ENCODE data around the gene TSSC4. TPM values are rescaled to one million over a fixed set of nuclear protein-coding genes. Genes with fewer than 3 reads are reported as not detected.

TSSC4 gene
- total and polyA plus RNA-seq, 4 donors: 16.4 to 50.9 (median 45.8) TPM

DNA sequence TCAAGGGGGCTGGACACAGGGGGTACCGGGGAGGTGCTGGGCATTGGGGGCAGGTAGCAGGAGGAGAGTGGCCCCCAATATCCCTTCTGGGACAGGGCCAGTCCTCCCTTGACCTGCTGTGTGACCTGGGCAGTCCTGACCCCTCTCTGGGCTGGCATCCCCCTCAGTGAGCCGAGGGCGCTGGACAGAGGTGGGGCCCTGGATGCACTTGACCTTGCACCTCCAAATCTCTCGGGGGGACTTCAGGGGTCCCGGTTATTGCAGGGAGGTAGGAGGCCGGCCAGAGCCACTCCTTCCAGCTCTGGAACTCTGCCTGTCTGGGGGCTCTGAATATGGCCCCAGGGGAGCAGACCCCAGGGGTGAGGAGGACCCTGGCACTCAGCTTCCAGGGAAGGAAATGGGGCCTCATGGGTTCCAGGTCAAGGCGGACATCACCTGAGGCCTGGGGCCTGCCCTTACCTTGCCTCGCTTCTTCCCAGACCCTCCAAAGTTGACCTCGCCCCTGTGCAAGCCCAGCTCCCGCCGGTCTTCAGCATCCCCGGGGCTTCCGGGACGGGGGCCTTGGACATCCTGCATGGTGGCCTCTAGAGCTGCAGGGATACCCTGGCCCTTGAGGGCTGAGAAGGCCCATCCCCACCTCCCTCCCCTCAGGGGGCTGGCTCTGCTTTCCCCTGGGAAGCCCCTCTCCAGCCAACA lies 22.1 kb downstream of the TSSC4 start:
- Histone ChIP-seq H3K36me3 (ENCODE audit: control insufficient read depth, insufficient read depth, low read length) (no peaks in the 10 kb centered on the region), H3K27me3 (ENCODE audit: control insufficient read depth, insufficient read depth, low read length) (no peaks in the 10 kb centered on the region), H3K27ac (ENCODE audit: low read depth, low read length) (no peak overlapping the region), H3K4me1 (ENCODE audit: control insufficient read depth, insufficient read depth, low read length) (peaks cover 21% of the 10 kb centered on the region), H3K9me3 (ENCODE audit: control insufficient read depth, insufficient read depth, low read length) (no peaks in the 10 kb centered on the region), H3K4me3 (ENCODE audit: low read depth, low read length) (no peak overlapping the region)
- WGBS (ENCODE audit: insufficient coverage): 88% methylated on average over 14 of the region's 14 CpGs
- no peak for DNase-seq (ENCODE audit: low read depth in 4 of 6, low spot score in 6 of 6)

DNA sequence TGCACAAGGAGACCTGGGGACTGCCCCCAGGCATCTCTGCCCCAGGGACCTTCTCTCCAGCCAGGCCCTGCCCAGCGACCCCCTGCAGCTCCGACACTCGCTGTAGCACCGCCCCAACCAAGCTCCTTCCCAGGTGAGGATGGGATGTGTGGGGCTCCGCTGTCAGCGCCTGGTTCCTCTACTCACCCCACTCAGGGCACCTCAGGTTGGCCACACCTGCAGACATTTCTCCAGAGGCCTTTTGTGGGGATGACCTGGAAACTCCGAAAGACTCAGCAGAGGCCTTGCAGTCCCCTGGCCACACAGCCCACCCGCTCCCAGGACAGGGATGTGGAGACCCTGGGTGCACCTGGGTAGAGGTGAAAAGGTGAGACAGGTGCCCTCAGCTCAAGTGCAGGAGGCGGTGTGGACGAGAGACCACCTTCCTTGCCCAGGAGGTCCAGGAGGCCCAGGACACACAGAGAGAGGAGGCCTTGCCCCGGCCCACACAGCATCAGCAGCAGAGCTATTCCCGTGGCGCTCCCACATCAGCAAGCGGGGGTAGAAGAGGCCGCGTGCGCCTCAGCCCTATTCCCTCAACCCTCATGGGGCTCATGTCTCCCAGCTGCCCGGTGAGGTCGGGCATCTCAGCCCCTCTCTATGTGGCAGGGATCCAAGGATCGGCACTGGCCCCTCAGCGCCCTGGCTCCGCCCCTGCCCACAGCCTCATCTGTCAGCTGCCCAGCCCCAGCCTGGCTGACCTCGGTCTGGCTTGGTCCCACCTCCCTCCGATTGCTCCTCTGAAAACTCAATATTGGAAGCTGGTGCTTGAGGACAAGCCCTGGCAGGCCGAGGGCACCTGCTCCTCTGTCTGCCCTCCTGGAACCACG lies 22.8 kb downstream of the TSSC4 start:
- WGBS (ENCODE audit: insufficient coverage): 69% methylated on average over 19 of the region's 26 CpGs
- Histone ChIP-seq H3K27me3 (ENCODE audit: control insufficient read depth, insufficient read depth, low read length) (no peaks in the 10 kb centered on the region), H3K27ac (ENCODE audit: low read depth, low read length) (no peak overlapping the region)

DNA sequence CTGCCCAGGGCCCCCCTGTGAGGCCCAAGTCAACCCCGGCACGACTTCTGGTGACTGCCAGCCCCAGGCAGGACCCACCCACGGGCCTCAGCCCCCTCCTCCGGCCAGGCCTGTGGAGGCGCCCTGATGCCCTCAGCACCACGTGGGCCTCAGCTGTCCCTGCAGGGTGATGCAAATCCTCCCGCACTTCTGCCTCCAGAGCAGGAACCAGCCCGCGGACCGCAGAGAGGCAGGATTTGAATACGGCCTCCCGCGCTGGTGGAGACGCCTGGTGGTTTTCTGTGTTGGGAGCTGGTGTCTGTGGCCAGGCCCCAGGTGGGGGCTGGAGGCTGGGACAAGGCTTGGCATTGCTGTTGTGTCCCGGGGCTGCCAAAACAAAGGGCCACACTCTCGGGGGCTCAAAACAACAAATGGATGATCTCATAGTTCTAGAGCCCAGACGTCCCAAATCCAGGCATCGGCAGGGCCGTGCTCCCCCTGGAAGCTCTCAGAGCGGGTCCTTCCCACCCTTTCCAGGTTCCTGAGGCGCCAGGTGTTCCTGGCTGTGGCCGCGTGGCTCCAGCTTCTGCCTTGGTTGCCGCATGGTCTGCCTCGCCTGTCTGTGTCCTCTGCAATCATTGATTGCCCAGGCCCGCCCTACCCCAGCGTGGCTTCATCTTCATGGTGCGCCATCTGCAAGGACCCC lies 24.4 kb downstream of the TSSC4 start:
- Histone ChIP-seq H3K4me1 (ENCODE audit: control insufficient read depth, insufficient read depth, low read length) (peaks cover 14% of the 10 kb centered on the region), H3K9me3 (ENCODE audit: control insufficient read depth, insufficient read depth, low read length) (no peaks in the 10 kb centered on the region), H3K4me3 (ENCODE audit: low read depth, low read length) (no peak overlapping the region), H3K27ac (ENCODE audit: low read depth, low read length) (no peak overlapping the region), H3K27me3 (ENCODE audit: control insufficient read depth, insufficient read depth, low read length) (no peaks in the 10 kb centered on the region), H3K36me3 (ENCODE audit: control insufficient read depth, insufficient read depth, low read length) (no peaks in the 10 kb centered on the region)
- DNase-seq (ENCODE audit: low read depth in 4 of 6, low spot score in 6 of 6): no peak
- 81% methylated on average over 28 of the region's 28 CpGs for WGBS (ENCODE audit: insufficient coverage)

More for the DNA sequence above, 22.8 kb downstream of the TSSC4 start:
- no peak for DNase-seq (ENCODE audit: low read depth in 4 of 6, low spot score in 6 of 6)
- H3K9me3 ChIP-seq (ENCODE audit: control insufficient read depth, insufficient read depth, low read length): no peaks in the 10 kb centered on the region
- H3K4me3 ChIP-seq (ENCODE audit: low read depth, low read length): no peak overlapping the region
- H3K36me3 ChIP-seq (ENCODE audit: control insufficient read depth, insufficient read depth, low read length): no peaks in the 10 kb centered on the region
- H3K4me1 ChIP-seq (ENCODE audit: control insufficient read depth, insufficient read depth, low read length): peaks cover 21% of the 10 kb centered on the region

DNA sequence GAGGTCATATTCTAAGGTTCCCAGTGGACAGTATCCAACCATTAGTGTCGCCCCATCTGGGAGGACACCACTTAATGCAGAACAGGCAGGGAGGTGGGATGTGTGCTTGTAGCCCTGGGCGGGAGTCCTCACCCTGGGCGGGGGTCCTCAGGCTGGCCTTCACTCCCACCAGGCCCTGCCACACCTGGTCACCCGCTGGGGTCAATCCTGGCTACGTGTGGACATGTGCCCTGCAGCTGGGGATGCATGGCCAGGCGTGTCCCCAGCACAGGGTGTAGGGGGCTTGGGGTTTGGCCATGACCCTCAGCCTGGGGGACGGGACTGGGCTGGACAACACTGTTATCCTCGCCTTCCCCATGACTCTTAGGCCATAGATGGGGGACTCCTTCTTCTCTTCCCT lies 25.0 kb downstream of the TSSC4 start:
- Histone ChIP-seq H3K4me3 (ENCODE audit: low read depth, low read length) (no peak overlapping the region), H3K27ac (ENCODE audit: low read depth, low read length) (no peak overlapping the region), H3K36me3 (ENCODE audit: control insufficient read depth, insufficient read depth, low read length) (no peaks in the 10 kb centered on the region), H3K4me1 (ENCODE audit: control insufficient read depth, insufficient read depth, low read length) (peaks cover 8% of the 10 kb centered on the region), H3K27me3 (ENCODE audit: control insufficient read depth, insufficient read depth, low read length) (no peaks in the 10 kb centered on the region), H3K9me3 (ENCODE audit: control insufficient read depth, insufficient read depth, low read length) (no peaks in the 10 kb centered on the region)
- no peak for DNase-seq (ENCODE audit: low read depth in 4 of 6, low spot score in 6 of 6)
- 70% methylated on average over 5 of the region's 8 CpGs for WGBS (ENCODE audit: insufficient coverage)

DNA sequence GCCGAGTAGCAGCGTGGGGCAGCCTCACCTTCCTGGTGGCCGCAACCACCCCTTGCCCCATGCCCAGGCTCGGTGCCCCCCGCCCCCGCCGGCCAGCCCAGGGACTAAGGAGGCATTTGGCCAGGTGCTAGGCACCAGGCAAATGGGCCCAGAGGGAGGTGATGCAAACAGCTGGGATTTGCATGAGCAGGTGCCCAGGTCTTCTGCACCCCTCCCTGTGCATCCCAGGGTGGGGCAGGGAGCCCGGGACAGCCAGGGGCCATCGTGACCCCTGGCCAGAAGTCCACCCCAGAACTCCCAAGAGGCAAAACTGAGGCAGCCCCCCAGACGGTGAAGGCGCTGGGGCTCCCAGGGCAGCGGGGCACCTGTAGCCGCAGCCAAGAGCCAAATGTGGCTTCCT lies 25.7 kb downstream of the TSSC4 start:
- Histone ChIP-seq H3K9me3 (ENCODE audit: control insufficient read depth, insufficient read depth, low read length) (no peaks in the 10 kb centered on the region), H3K27me3 (ENCODE audit: control insufficient read depth, insufficient read depth, low read length) (no peaks in the 10 kb centered on the region), H3K36me3 (ENCODE audit: control insufficient read depth, insufficient read depth, low read length) (no peaks in the 10 kb centered on the region), H3K4me1 (ENCODE audit: control insufficient read depth, insufficient read depth, low read length) (peaks cover under 1% of the 10 kb centered on the region), H3K27ac (ENCODE audit: low read depth, low read length) (no peak overlapping the region), H3K4me3 (ENCODE audit: low read depth, low read length) (no peak overlapping the region)
- WGBS (ENCODE audit: insufficient coverage): 87% methylated on average over 13 of the region's 13 CpGs
- no peak for DNase-seq (ENCODE audit: low read depth in 4 of 6, low spot score in 6 of 6)

DNA sequence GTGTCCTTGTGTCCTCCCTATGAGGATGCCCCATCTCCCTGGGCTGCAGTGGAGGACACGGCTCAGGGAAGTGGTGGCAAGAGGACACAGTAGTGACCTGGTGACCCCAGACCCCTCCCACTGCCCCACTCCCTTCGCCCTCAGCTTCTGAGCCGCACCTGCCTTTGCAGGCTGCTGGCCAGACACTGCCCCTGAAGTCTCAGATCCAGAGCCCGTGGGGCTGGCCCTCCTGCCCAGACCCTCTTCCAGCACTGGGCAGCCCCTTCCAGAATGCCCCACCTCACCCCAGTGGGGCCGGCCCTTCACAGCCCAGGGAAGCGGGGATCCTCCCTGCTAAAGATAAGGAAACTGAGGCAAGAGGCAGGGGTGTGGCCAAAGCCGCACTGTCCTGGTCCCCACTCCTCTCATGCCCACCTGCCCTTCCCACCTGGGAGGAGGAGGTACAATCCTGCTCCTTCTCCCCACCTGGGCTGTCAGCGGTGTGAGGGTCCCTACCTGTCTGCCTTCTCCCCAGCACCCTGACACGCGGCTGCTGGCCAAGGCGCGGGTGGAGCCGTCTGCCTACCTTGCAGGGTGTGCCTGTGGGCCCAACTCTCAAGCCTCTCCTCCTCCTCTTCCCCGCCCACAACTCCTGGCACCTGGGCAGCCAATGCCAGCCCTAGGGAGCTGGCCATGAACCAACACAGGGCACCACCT lies 26.4 kb downstream of the TSSC4 start:
- WGBS (ENCODE audit: insufficient coverage): 89% methylated on average over 13 of the region's 14 CpGs
- no peaks in the 10 kb centered on the region for H3K27me3 ChIP-seq (ENCODE audit: control insufficient read depth, insufficient read depth, low read length)

DNA sequence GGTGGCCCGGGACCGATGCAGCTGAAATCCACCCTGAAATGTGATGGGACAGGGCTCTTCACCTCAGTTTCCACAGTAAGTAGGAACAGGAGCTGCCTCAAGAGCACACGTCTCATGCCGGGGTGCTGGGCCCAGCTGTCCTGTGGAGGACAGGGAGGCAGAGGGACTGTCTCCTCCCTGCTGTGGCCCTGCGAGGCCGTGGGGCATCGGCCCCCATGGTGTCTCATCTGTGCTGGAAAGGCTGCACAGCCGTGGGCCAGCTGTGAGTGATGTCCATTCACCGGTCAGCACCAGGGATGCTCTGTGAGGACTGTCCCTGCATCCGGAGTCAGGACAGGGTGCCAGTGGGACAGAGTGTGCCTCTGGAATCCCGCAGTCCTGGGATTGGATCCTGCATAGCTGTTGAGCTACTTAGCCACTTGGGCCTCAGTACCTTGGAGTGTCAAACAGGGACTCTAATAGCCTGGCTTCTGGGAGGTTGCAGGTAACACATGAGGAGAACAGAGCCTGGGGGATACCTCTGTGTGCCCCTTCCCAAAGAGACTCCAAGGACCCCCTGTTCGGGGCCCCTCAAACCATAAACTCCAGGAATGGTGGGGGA lies 27.3 kb downstream of the TSSC4 start:
- Histone ChIP-seq H3K27ac (ENCODE audit: low read depth, low read length) (no peak overlapping the region), H3K27me3 (ENCODE audit: control insufficient read depth, insufficient read depth, low read length) (no peaks in the 10 kb centered on the region), H3K9me3 (ENCODE audit: control insufficient read depth, insufficient read depth, low read length) (no peaks in the 10 kb centered on the region), H3K36me3 (ENCODE audit: control insufficient read depth, insufficient read depth, low read length) (no peaks in the 10 kb centered on the region), H3K4me1 (ENCODE audit: control insufficient read depth, insufficient read depth, low read length) (no peaks in the 10 kb centered on the region), H3K4me3 (ENCODE audit: low read depth, low read length) (no peak overlapping the region)
- DNase-seq (ENCODE audit: low read depth in 4 of 6, low spot score in 6 of 6): no peak
- 83% methylated on average over 12 of the region's 12 CpGs for WGBS (ENCODE audit: insufficient coverage)

More for the DNA sequence above, 26.4 kb downstream of the TSSC4 start:
- H3K4me1 ChIP-seq (ENCODE audit: control insufficient read depth, insufficient read depth, low read length): no peaks in the 10 kb centered on the region
- no peaks in the 10 kb centered on the region for H3K9me3 ChIP-seq (ENCODE audit: control insufficient read depth, insufficient read depth, low read length)
- no peaks in the 10 kb centered on the region for H3K36me3 ChIP-seq (ENCODE audit: control insufficient read depth, insufficient read depth, low read length)
- no peak for DNase-seq (ENCODE audit: low read depth in 4 of 6, low spot score in 6 of 6)
- no peak overlapping the region for H3K4me3 ChIP-seq (ENCODE audit: low read depth, low read length)
- no peak overlapping the region for H3K27ac ChIP-seq (ENCODE audit: low read depth, low read length)

DNA sequence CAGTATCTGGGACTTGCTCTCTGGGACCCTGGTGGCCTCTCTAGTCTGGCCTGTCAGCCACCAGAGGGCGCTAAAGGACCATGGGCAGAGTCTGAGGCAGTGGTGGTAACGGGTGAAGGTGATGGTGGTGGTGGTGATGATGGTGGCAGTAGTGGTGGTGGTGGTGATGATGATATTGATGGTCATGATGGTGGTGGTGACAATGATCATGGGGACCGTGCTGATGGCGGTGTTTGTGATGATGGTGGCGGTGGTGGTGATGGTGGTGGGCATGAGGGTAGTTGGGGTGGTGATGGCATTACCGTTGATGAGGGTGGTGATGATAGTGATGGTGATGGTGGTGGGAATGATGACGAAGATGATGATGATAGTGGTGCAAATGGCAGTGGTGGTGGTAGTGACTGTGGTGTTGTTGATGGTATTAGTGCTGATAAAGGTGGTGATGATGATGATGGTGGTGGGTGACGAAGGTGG lies 27.8 kb downstream of the TSSC4 start:
- Histone ChIP-seq H3K36me3 (ENCODE audit: control insufficient read depth, insufficient read depth, low read length) (no peaks in the 10 kb centered on the region), H3K4me3 (ENCODE audit: low read depth, low read length) (no peak overlapping the region), H3K27ac (ENCODE audit: low read depth, low read length) (no peak overlapping the region), H3K27me3 (ENCODE audit: control insufficient read depth, insufficient read depth, low read length) (no peaks in the 10 kb centered on the region), H3K9me3 (ENCODE audit: control insufficient read depth, insufficient read depth, low read length) (no peaks in the 10 kb centered on the region), H3K4me1 (ENCODE audit: control insufficient read depth, insufficient read depth, low read length) (no peaks in the 10 kb centered on the region)
- 60% methylated on average over 8 of the region's 8 CpGs for WGBS (ENCODE audit: insufficient coverage)
- peak in 2 of 6 donors; percentile 20 to 37 for DNase-seq (ENCODE audit: low read depth in 4 of 6, low spot score in 6 of 6)

DNA sequence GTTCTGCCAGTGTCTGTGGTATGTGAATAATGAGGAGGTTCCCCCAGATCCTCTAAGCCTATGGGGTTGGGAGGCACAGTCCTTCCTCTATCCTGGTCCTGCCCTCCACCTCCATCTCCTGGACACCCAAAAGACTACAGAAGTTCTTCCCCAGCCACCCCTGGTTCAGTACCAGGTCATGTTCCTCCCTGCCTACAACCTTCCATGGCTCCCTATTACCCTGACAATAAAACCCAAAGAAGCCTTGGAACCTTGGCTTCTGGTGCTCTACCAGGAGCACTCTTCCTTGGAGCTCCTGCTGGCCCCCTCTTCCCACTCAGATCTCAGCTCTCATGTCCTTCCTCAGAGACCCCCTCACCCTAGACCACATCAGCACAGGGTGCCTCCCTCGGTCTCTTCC lies 30.8 kb downstream of the TSSC4 start:
- 83% methylated on average over 1 of the region's 1 CpG for WGBS (ENCODE audit: insufficient coverage)
- no peaks in the 10 kb centered on the region for H3K9me3 ChIP-seq (ENCODE audit: control insufficient read depth, insufficient read depth, low read length)
- no peak overlapping the region for H3K27ac ChIP-seq (ENCODE audit: low read depth, low read length)
- no peak overlapping the region for H3K4me3 ChIP-seq (ENCODE audit: low read depth, low read length)
- H3K36me3 ChIP-seq (ENCODE audit: control insufficient read depth, insufficient read depth, low read length): no peaks in the 10 kb centered on the region
- no peak for DNase-seq (ENCODE audit: low read depth in 4 of 6, low spot score in 6 of 6)
- H3K4me1 ChIP-seq (ENCODE audit: control insufficient read depth, insufficient read depth, low read length): no peaks in the 10 kb centered on the region
- H3K27me3 ChIP-seq (ENCODE audit: control insufficient read depth, insufficient read depth, low read length): no peaks in the 10 kb centered on the region

Measured in spinal cord (tissue), 10 donors.